HEK293 (cell line): ENCODE data around the gene KIAA1958.

Experiments
- CTCF ChIP-seq: fragments of 450-650 bp; formaldehyde crosslinking; IDR thresholded peaks from 2 replicates; pipeline ENCODE4 v1.5.1; 2016; ENCODE audit warnings: missing biosample characterization, missing genetic modification characterization
- TCF7L2 ChIP-seq: IDR thresholded peaks from 2 replicates; pipeline ENCODE4 v1.6.1; 2011; ENCODE audit warnings: low read depth, mild to moderate bottlenecking, inconsistent platforms, low read length, moderate library complexity, borderline replicate concordance
- ZNF449 ChIP-seq: fragments of 450-650 bp; formaldehyde crosslinking; IDR thresholded peaks from 2 replicates; pipeline ENCODE4 v1.5.1; 2017; ENCODE audit warnings: missing biosample characterization, mild to moderate bottlenecking, missing genetic modification characterization, moderate library complexity

GRCh38 chr9:112473986-112474385, 12.6 kb upstream of the KIAA1958 start:
- no peak for TF ChIP-seq ZNF449 (tag by site-specific recombination)
- TF ChIP-seq CTCF (tag by site-specific recombination): no peak
- no peak for TF ChIP-seq TCF7L2
